ENCODE results near the gene NXPE3.

- TF ChIP-seq CTCF (IDR thresholded peaks at IDR 0.05; ENCODE audit: low read depth, low read length) (no peak), POLR2A (IDR thresholded peaks at IDR 0.05; ENCODE audit: extremely low read depth, insufficient read length) (no peak), MAX (IDR thresholded peaks at IDR 0.05; ENCODE audit: low read depth, low read length) (no peak)
Observed at GRCh38 chr3:101868534-101869464, 89.8 kb downstream of the NXPE3 start.

All from NB4 (cell line).